Measurements from ENCODE around the gene TMEM203.

The TMEM203 gene

DNA sequence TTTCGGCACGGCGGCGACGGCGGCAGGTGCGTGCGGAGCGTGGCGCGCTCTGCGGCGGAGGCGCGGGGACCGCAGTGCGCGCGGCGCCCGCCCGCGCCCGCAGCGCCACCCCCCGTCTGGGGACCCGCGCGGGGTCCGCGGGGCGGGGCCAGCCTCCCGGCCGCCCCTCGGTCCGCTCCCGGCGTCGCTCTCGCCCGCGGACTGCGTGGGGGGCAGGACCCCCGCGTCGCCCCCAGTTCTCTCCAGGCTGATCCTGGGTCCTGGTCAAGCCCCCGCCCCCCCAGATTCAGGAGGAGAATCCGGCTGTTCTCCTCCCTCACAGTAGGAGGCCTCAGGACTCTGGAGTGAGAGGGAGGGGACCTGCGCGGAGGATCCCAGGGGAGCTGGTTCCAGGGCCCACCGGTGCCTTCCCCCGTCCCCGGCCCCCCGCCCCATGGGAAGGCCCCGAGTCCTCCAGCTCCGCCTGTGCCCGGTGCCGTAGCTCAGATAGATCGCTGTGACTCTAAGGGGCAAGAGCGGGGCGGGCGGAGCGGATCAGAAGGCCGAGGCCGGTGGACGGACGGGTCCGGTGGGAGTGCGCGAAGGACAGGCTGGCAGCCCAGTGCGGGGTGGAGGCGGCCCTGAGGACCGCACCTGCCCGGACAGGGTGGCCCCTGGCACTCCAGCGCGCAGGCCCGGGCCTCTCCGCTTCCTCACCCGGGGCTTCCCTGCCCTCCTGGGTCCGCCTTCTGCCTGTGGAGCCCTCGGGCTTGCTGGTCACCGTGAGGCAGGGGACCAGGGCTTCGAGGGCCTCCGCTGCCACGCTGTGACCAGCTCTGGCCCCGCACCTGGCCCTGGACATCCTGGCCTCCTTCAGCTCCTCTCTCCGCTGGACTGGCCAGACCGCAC lies 17.0 kb upstream of the TMEM203 start, which contains the start of gene RNF208:
TSS of gene RNF208 (minus strand) at position 51 of the 888 bp plus-strand sequence. CDS start 1,028 bp downstream, outside the sequence.
- DNase-seq (ENCODE audit: extremely low read depth, low read depth) = no peak
- TF ChIP-seq, protein P1, sequence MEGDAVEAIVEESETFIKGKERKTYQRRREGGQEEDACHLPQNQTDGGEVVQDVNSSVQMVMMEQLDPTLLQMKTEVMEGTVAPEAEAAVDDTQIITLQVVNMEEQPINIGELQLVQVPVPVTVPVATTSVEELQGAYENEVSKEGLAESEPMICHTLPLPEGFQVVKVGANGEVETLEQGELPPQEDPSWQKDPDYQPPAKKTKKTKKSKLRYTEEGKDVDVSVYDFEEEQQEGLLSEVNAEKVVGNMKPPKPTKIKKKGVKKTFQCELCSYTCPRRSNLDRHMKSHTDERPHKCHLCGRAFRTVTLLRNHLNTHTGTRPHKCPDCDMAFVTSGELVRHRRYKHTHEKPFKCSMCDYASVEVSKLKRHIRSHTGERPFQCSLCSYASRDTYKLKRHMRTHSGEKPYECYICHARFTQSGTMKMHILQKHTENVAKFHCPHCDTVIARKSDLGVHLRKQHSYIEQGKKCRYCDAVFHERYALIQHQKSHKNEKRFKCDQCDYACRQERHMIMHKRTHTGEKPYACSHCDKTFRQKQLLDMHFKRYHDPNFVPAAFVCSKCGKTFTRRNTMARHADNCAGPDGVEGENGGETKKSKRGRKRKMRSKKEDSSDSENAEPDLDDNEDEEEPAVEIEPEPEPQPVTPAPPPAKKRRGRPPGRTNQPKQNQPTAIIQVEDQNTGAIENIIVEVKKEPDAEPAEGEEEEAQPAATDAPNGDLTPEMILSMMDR (IDR thresholded peaks at IDR 0.05; ENCODE audit: low read depth, low read length, missing control alignments) = no peak
- peak within 1 kb of the TSS; percentile 74 for H3K4me3 ChIP-seq (replicated peaks; ENCODE audit: low read depth, low read length)

DNA sequence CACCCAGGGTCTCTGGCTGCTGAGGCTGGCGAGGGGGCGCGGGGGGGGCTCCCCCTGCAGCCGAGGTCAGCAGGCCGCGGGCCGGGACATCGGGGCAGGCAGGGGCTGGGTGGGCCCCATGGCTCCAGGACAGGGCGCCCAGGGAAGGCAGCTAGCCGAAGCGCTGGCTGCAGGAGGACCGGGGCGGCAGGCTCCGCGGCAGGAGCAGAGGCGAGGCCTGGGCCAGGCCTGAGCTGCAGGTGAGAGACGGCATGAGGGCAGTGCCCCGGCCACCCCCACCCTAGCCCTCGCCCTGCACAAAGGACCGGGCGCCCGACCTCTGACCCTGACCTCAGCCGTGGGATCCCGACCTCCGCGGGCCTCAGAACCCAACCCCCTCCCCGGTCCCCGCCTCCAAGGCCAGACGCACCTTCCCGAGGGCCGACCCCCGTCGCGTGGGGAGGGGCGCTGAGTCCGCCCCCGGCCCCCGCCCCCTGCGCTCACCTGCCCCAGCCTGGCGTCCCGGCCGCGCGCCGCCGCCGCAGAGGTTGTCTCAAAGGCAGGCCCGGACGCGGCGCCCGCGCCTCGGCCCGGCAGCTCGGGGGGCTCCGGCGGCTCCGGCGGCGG lies 16.2 kb upstream of the TMEM203 start:
- TF ChIP-seq, protein P1 (IDR thresholded peaks at IDR 0.05; ENCODE audit: low read depth, low read length, missing control alignments) = no peak
- H3K4me3 ChIP-seq (replicated peaks; ENCODE audit: low read depth, low read length) = peak overlapping the region; percentile 13
- no peak for DNase-seq (ENCODE audit: extremely low read depth, low read depth)

DNA sequence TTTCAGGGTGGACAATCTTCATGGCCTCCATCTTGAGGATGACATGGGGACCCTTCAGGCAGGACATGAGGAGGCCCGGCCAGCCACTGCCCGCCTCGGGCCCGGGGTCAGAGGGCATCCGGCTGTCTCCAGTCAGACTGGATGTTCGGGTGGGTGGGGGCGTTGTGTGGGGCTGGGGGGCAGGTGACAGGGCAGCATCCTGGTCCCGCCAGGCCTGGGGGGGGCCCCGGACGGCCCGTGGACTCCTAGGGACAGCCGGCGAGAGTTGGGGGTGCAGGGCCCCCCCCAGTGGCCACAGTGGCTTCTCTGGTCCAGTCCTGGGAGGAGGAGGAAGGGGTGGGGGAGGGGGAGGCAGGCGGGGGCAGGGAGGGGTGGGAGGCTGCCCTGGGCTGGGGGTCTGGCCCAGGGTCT lies 15.7 kb upstream of the TMEM203 start:
- no peak overlapping the region for H3K4me3 ChIP-seq (replicated peaks; ENCODE audit: low read depth, low read length)
- TF ChIP-seq, protein P1 (IDR thresholded peaks at IDR 0.05; ENCODE audit: low read depth, low read length, missing control alignments) = no peak
- DNase-seq (ENCODE audit: extremely low read depth, low read depth) = no peak

DNA sequence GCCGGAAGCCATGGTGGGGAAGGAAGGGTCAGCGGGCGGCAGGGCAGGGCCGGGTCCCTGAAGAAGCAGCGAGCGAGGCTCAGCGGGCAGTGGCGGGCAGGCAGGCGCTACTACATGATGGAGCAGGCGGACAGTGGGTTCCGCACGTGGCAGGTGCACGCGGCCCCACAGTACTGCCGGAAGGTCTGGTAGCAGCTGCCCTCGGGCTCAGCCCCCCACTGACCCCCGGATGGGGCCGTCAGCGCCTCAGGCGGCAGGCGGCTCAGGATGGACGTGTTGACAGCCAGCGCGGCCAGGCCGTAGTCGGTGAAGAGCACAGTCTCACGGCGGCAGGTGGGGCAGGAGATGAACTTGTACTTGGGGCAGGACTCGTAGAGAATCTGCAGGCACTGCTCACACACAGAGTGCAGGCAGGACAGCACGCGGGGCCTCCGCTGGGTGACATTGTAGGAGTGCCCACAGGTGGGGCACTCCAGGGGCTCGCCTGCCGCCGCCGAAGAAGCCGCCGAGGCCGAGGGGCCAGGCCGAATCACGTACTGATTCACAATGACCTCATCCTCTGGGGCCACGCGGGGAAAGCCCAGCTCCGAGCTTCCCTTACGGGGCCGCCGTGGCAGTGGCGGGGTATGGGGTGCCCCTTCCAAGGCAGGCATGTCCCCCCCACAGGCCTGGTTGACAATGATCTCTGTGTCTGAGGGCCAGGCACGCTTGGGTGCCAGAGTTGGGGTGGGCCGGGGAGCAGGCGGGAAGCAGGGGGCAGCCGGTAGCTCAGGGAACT lies 15.1 kb upstream of the TMEM203 start:
- TF ChIP-seq, protein P1 (IDR thresholded peaks at IDR 0.05; ENCODE audit: low read depth, low read length, missing control alignments) = no peak
- H3K4me3 ChIP-seq (replicated peaks; ENCODE audit: low read depth, low read length) = no peak overlapping the region
- no peak for DNase-seq (ENCODE audit: extremely low read depth, low read depth)

DNA sequence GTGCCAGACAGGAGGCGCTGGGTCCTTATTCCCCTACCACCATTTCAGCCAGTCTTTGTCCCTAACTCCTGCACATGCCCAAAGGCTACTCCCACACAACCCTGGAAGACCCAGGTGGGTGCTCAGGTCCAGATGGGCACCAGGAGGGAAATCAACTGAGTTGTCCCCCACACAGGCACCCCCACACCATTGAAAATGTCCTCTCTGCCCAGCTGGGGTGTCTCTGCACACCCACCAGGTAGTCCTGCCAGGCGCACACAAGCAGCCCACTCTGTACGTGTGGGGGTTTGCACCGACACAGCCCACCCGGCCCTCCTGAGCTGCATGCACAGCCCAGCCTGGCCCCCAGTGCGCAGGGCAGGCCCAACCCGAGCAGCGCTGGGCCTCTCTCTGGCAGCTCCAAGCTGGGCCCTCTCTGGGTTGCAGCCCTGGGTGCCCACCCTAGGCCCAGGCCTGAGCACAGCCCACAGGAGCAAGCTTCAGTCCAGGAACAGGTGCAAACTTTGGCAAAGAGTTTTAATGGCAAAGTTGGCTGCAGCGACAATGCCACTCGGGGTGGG lies 14.4 kb upstream of the TMEM203 start:
- TF ChIP-seq, protein P1 (IDR thresholded peaks at IDR 0.05; ENCODE audit: low read depth, low read length, missing control alignments) = no peak
- no peak overlapping the region for H3K4me3 ChIP-seq (replicated peaks; ENCODE audit: low read depth, low read length)
- DNase-seq (ENCODE audit: extremely low read depth, low read depth) = no peak

DNA sequence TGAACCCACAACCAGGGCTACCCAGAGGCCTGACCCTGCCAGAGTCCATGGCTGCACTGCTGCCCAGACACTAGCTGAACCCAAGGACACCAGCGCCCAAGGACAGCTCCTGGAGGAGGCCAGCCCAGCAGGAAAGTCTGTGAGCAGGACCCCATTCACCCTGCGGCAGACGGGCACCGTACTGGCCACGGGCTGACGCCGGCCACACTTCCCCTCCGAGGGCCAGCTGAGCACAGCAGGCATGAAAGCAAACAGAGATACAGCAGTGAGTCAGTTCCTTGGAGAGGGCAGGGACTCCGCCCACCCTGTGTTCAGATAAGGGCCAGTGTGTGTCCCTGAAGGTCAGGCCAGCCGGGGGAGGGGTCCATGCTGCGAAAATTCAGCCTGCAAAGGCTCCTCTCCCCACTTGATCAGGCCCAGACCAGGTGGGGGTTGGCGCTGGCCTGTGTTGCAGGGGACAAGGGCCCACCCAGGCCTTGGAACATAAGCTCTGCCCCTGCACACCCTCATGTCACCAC lies 13.4 kb upstream of the TMEM203 start:
- no peak overlapping the region for H3K4me3 ChIP-seq (replicated peaks; ENCODE audit: low read depth, low read length)
- TF ChIP-seq, protein P1 (IDR thresholded peaks at IDR 0.05; ENCODE audit: low read depth, low read length, missing control alignments) = no peak
- no peak for DNase-seq (ENCODE audit: extremely low read depth, low read depth)
